ENCODE measurements around the gene CHMP2B.
"Not testable (repeated sequence)": the region's sequence is repeated elsewhere in the genome, so short reads cannot be mapped to it uniquely, and the experiment has no call there.

CHMP2B gene

DNA sequence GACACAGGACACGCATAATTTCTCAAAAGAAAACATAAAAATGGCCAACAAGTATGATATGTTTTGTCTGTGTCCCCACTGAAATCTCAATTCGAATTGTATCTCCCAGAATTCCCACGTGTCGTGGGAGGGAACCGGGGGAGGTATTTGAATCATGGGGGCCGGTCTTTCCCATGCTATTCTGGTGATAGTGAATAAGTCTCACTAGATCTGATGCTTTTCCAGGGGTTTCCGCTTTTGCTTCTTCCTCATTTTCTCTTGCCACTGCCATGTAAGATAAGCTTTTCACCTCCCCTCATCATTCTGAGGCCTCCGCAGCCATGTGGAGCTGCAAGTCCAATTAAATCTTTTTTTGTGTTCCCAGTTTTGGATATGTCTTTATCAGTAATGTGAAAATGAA, 61.3 kb downstream of the CHMP2B start:
- Histone ChIP-seq H3K9ac (ENCODE audit: low read length in 5 of 5) (no peak overlapping the region), H3K4me3 (ENCODE audit: low read depth in 1 of 5, low read length in 5 of 5) (no peak overlapping the region), H3K27me3 (ENCODE audit: control insufficient read depth in 5 of 5, insufficient read depth in 4 of 5, low read length in 5 of 5) (no peaks in the 10 kb centered on the region), H3K36me3 (ENCODE audit: control insufficient read depth in 5 of 5, insufficient read depth in 5 of 5, low read length in 5 of 5) (no peaks in the 10 kb centered on the region), H3K4me1 (ENCODE audit: control insufficient read depth in 5 of 5, insufficient read depth in 5 of 5, low read length in 5 of 5) (no peaks in the 10 kb centered on the region), H3K27ac (ENCODE audit: low read depth, low read length) (no peak overlapping the region), H3K9me3 (ENCODE audit: control insufficient read depth in 5 of 5, low read length in 5 of 5) (no peaks in the 10 kb centered on the region)

DNA sequence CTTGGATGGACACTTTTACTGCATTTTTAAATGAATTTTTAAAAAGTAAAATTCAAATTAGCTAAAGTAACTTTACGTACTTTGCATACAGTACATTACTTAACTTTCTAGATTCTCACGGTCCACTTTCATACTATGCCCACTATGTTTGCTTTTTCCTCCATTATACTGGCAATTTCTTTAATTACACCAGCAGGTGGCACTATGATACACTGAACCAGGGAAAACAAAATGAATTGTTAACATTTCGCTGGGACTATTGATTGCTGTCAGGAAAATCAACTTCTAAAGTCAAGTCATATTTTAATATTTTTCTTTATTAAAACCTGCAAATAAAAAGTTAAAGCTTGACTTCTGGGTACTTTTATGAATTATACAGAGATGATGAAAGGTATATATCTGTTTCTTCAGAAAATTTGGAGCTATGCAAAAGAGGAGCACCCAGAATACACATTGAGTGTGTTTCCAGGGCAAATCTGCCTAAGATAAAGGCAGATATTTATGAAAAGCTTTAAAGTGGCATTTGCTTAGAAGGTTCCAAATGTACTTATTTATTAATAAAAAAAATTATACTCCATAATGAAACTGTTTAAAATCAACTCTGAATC, 71.1 kb downstream of the CHMP2B start:
- no peaks in the 10 kb centered on the region for H3K36me3 ChIP-seq (ENCODE audit: control insufficient read depth in 5 of 5, insufficient read depth in 5 of 5, low read length in 5 of 5)
- H3K4me1 ChIP-seq (ENCODE audit: control insufficient read depth in 5 of 5, insufficient read depth in 5 of 5, low read length in 5 of 5): no peaks in the 10 kb centered on the region
- H3K9ac ChIP-seq (ENCODE audit: low read length in 5 of 5): no peak overlapping the region
- no peak overlapping the region for H3K27ac ChIP-seq (ENCODE audit: low read depth, low read length)
- no peaks in the 10 kb centered on the region for H3K27me3 ChIP-seq (ENCODE audit: control insufficient read depth in 5 of 5, insufficient read depth in 4 of 5, low read length in 5 of 5)
- no peaks in the 10 kb centered on the region for H3K9me3 ChIP-seq (ENCODE audit: control insufficient read depth in 5 of 5, low read length in 5 of 5)
- no peak overlapping the region for H3K4me3 ChIP-seq (ENCODE audit: low read depth in 1 of 5, low read length in 5 of 5)

DNA sequence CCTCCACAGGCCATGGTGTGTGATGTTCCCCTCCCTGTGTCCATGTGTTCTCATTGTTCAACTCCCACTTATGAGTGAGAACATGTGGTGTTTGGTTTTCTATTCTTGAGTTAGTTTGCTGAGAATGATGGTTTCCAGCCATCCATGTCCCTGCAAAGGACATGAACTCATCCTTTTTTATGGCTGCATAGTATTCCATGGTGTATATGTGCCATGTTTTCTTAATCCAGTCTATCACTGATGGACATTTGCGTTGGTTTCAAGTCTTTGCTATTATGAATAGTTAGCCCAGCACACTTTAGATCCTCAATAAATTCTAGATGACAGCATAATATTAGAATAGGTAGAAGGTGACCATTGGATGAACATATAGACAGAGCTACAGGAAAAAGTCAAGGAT, 77.9 kb downstream of the CHMP2B start:
- H3K36me3 ChIP-seq (ENCODE audit: control insufficient read depth in 5 of 5, insufficient read depth in 5 of 5, low read length in 5 of 5); H3K9ac ChIP-seq (ENCODE audit: low read length in 5 of 5); H3K27ac ChIP-seq (ENCODE audit: low read depth, low read length); H3K9me3 ChIP-seq (ENCODE audit: control insufficient read depth in 5 of 5, low read length in 5 of 5); H3K4me1 ChIP-seq (ENCODE audit: control insufficient read depth in 5 of 5, insufficient read depth in 5 of 5, low read length in 5 of 5); H3K4me3 ChIP-seq (ENCODE audit: low read depth in 1 of 5, low read length in 5 of 5); H3K27me3 ChIP-seq (ENCODE audit: control insufficient read depth in 5 of 5, insufficient read depth in 4 of 5, low read length in 5 of 5): not testable (repeated sequence)
